ENCODE results near the gene C19orf85. TPM values are rescaled to one million over a fixed set of nuclear protein-coding genes. Genes with fewer than 3 reads are reported as not detected.

Gene C19orf85
- total RNA-seq, 4 donors from 2014 or later = not detected

DNA sequence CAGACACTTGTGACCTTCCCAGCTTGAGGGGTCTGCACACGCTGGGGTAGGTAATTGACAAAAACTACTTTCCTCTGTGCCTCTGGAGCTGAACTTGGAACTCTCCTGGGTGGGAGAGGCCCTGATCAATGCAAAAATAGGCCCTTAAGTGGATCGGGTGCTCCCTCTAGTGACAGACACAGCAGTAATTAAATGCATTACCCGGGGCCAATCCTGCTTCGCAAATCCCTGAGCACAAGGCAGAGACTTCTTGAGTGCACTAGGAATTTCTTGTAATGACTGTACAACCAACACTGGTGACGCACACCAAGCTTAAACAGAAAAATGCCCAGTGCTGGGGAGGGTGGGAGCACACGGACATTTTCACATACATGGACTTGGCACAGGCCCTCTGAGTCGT, 46.4 kb downstream of the C19orf85 start:
- TF ChIP-seq, protein P1, sequence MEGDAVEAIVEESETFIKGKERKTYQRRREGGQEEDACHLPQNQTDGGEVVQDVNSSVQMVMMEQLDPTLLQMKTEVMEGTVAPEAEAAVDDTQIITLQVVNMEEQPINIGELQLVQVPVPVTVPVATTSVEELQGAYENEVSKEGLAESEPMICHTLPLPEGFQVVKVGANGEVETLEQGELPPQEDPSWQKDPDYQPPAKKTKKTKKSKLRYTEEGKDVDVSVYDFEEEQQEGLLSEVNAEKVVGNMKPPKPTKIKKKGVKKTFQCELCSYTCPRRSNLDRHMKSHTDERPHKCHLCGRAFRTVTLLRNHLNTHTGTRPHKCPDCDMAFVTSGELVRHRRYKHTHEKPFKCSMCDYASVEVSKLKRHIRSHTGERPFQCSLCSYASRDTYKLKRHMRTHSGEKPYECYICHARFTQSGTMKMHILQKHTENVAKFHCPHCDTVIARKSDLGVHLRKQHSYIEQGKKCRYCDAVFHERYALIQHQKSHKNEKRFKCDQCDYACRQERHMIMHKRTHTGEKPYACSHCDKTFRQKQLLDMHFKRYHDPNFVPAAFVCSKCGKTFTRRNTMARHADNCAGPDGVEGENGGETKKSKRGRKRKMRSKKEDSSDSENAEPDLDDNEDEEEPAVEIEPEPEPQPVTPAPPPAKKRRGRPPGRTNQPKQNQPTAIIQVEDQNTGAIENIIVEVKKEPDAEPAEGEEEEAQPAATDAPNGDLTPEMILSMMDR (IDR thresholded peaks at IDR 0.05; ENCODE audit: low read depth) = no peak

Other genes starting within 250 kb of the C19orf85 start
- gene TMEM86B, start 236.0 kb downstream of the C19orf85 start, total RNA-seq = 1 to 10 TPM in 1 of 4 donors, under 1 TPM in 1, not detected in 2; 0.22 to 2.3 TPM
- gene PPP6R1, start 205.7 kb downstream of the C19orf85 start, total RNA-seq = 10 to 100 TPM; 23.6 to 42.8 (median 26.6) TPM
- 10 to 100 TPM in 2 of 4 donors, 1 to 10 TPM in 2; 4.9 to 17.9 (median 10.4) TPM for gene HSPBP1, start 184.6 kb downstream of the C19orf85 start, total RNA-seq
- gene BRSK1, start 180.8 kb downstream of the C19orf85 start, total RNA-seq = 1 to 10 TPM in 1 of 4 donors, under 1 TPM in 1, not detected in 2; 0.38 to 1.1 TPM
- 10 to 100 TPM in 3 of 4 donors, 1 to 10 TPM in 1; 10.0 to 17.8 (median 14.4) TPM for gene TMEM150B, start 139.4 kb downstream of the C19orf85 start, total RNA-seq
- gene KMT5C, start 124.9 kb downstream of the C19orf85 start, total RNA-seq = 10 to 100 TPM in 1 of 4 donors, 1 to 10 TPM in 3; 7.0 to 24.1 (median 8.0) TPM
- gene COX6B2, start 110.0 kb downstream of the C19orf85 start, total RNA-seq = not detected
- gene GARIN5B, start 101.5 kb downstream of the C19orf85 start, total RNA-seq = not detected
- not detected for gene IL11, start 94.3 kb downstream of the C19orf85 start, total RNA-seq
- gene TMEM190, start 87.9 kb downstream of the C19orf85 start, total RNA-seq = not detected
- gene TMEM238, start 80.5 kb downstream of the C19orf85 start, total RNA-seq = 1 to 10 TPM in 1 of 4 donors, under 1 TPM in 1, not detected in 2; 0.44 to 2.8 TPM
- gene RPL28, start 78.8 kb downstream of the C19orf85 start, total RNA-seq = 100 to 1,000 TPM; 283 to 590 (median 367) TPM
- gene UBE2S, start 57.0 kb downstream of the C19orf85 start, total RNA-seq = 10 to 100 TPM in 1 of 4 donors, 1 to 10 TPM in 3; 4.1 to 12.8 (median 8.6) TPM
- gene SHISA7, start 21.5 kb downstream of the C19orf85 start, total RNA-seq = under 1 TPM in 1 of 4 donors, not detected in 3; 0.16 TPM
- 10 to 100 TPM; 38.2 to 62.4 (median 45.7) TPM for gene ISOC2, start 3.1 kb downstream of the C19orf85 start, total RNA-seq
- 1 to 10 TPM in 3 of 4 donors, under 1 TPM in 1; 0.88 to 2.6 (median 2.3) TPM for gene ZNF628, start 11.9 kb upstream of the C19orf85 start, total RNA-seq
- 1 to 10 TPM; 1.0 to 2.3 (median 1.6) TPM for gene NAT14, start 20.4 kb upstream of the C19orf85 start, total RNA-seq
- 10 to 100 TPM in 2 of 4 donors, 1 to 10 TPM in 2; 2.1 to 16.7 (median 9.1) TPM for gene SSC5D, start 23.7 kb upstream of the C19orf85 start, total RNA-seq
- not detected for gene SBK2, start 72.4 kb upstream of the C19orf85 start, total RNA-seq
- not detected for gene SBK3, start 80.8 kb upstream of the C19orf85 start, total RNA-seq
- 1 to 10 TPM in 1 of 4 donors, under 1 TPM in 2, not detected in 1; 0.51 to 5.3 (median 0.66) TPM for gene ZNF579, start 116.1 kb upstream of the C19orf85 start, total RNA-seq
- 10 to 100 TPM in 1 of 4 donors, 1 to 10 TPM in 3; 1.8 to 12.1 (median 2.7) TPM for gene FIZ1, start 134.8 kb upstream of the C19orf85 start, total RNA-seq
- gene ZNF524, start 135.5 kb upstream of the C19orf85 start, total RNA-seq = 10 to 100 TPM in 3 of 4 donors, 1 to 10 TPM in 1; 3.8 to 33.5 (median 26.4) TPM
- 1 to 10 TPM; 1.8 to 8.9 (median 3.6) TPM for gene ZNF865, start 140.9 kb upstream of the C19orf85 start, total RNA-seq
- gene ZNF784, start 159.8 kb upstream of the C19orf85 start, total RNA-seq = 1 to 10 TPM; 1.3 to 6.0 (median 2.3) TPM
- 10 to 100 TPM in 3 of 4 donors, 1 to 10 TPM in 1; 5.9 to 35.4 (median 12.3) TPM for gene ZNF580, start 176.3 kb upstream of the C19orf85 start, total RNA-seq
- 10 to 100 TPM in 3 of 4 donors, 1 to 10 TPM in 1; 6.4 to 25.5 (median 19.0) TPM for gene ZNF581, start 178.9 kb upstream of the C19orf85 start, total RNA-seq
- gene CCDC106, start 183.5 kb upstream of the C19orf85 start, total RNA-seq = 10 to 100 TPM in 1 of 4 donors, 1 to 10 TPM in 3; 1.8 to 24.1 (median 8.4) TPM
- 10 to 100 TPM; 51.8 to 96.8 (median 72.5) TPM for gene U2AF2, start 190.3 kb upstream of the C19orf85 start, total RNA-seq
- gene EPN1, start 210.5 kb upstream of the C19orf85 start, total RNA-seq = 100 to 1,000 TPM in 1 of 4 donors, 10 to 100 TPM in 3; 27.6 to 118 (median 59.7) TPM